HepG2 (cell line): ENCODE measurements around the gene GLUL. TPM values are rescaled to one million over a fixed set of nuclear protein-coding genes. Genes with fewer than 3 reads are reported as not detected.

Experiments
- CTCF ChIP-seq: sonication (generic); formaldehyde crosslinking; IDR thresholded peaks from 2 replicates; pipeline ENCODE4 v1.5.0; 2020; ENCODE audit warnings: mild to moderate bottlenecking, missing genetic modification reagents, moderate library complexity
- FOXA1 ChIP-seq, 2 experiments: fragments of 450-650 bp in 1 of 2; sonication (generic) in 1 of 2; formaldehyde crosslinking in 1 of 2; IDR thresholded peaks; 2 replicates each; pipeline versions ENCODE4 v1.4.0 to v1.6.1; 2016 to 2020; ENCODE audit warnings: missing genetic modification reagents in 1 of 2
- MYPOP ChIP-seq: sonication (generic); formaldehyde crosslinking; IDR thresholded peaks from 2 replicates; pipeline ENCODE4 v1.8.1; 2023; ENCODE audit warnings: mild to moderate bottlenecking, moderate library complexity, missing genetic modification reagents
- PREB ChIP-seq: sonication (generic); formaldehyde crosslinking; IDR thresholded peaks from 2 replicates; pipeline ENCODE4 v1.4.0; 2020; ENCODE audit warnings: missing genetic modification reagents
- RXRB ChIP-seq: IDR thresholded peaks from 2 replicates; pipeline ENCODE4 v1.6.1; 2016; ENCODE audit warnings: borderline replicate concordance, missing genetic modification reagents, missing compliant biosample characterization
- SP4 ChIP-seq: sonication (generic); formaldehyde crosslinking; IDR thresholded peaks from 2 replicates; pipeline ENCODE4 v1.8.1; 2023; ENCODE audit warnings: mild to moderate bottlenecking, missing genetic modification reagents
- TRAFD1 ChIP-seq: sonication (generic); formaldehyde crosslinking; IDR thresholded peaks from 2 replicates; pipeline ENCODE4 v1.5.1; 2020; ENCODE audit warnings: missing genetic modification reagents, mild to moderate bottlenecking, borderline replicate concordance
- ZNF20 ChIP-seq: sonication (generic); formaldehyde crosslinking; IDR thresholded peaks from 2 replicates; pipeline ENCODE4 v1.4.0; 2020; ENCODE audit warnings: mild to moderate bottlenecking, moderate library complexity, missing genetic modification reagents
- ZNF503 ChIP-seq: sonication (generic); formaldehyde crosslinking; IDR thresholded peaks from 2 replicates; pipeline ENCODE4 v1.4.0; 2020; ENCODE audit warnings: missing genetic modification reagents
- ZNF530 ChIP-seq: sonication (generic); formaldehyde crosslinking; IDR thresholded peaks from 2 replicates; pipeline ENCODE4 v1.5.0; 2020; ENCODE audit warnings: low read depth, mild to moderate bottlenecking, missing genetic modification reagents
- polyA plus RNA-seq, 8 experiments: library from polyadenylated mRNA; depleted of rRNA in 3 of 8; stranded (reverse) in 7 of 8; unstranded in 1 of 8; fragments of >200 nt; fragmentation: Illumina TruSeq in 4 of 8; extraction: Trizol in 4 of 8; gene quantifications; 2 replicates each; pipeline versions ENCODE4 v1.2.1 to v1.2.3, GENCODE V29; 2011 to 2016; ENCODE audit warnings: low read depth in 4 of 8, missing spikeins in 1 of 8, mixed read lengths in 1 of 8; ENCODE audit not compliant: insufficient read depth in 1 of 8
- total RNA-seq, 5 experiments: library from RNA; depleted of rRNA; stranded (reverse); fragments of >200 nt; fragmentation: Illumina TruSeq; extraction: Trizol; gene quantifications; 2 replicates each; pipeline ENCODE4 v1.2.3, GENCODE V29; 2016; ENCODE audit warnings: low read depth in 1 of 5

Gene GLUL
- total and polyA plus RNA-seq, 2 of the 13 experiments (the other 11 are each of a cell fraction or from before 2014, with no cell fraction given), result 423 to 827 TPM

GRCh38 chr1:182391028-182391361, 595 bp downstream of the GLUL start (continued):
- TF ChIP-seq TRAFD1 (CRISPR knock-in tag) (no peak), PREB (CRISPR knock-in tag) (no peak), CTCF (CRISPR knock-in tag) (0 out of 2 replicates have a peak, but pooled peaks have one; percentile 1), ZNF503 (CRISPR knock-in tag) (0 out of 2 replicates have a peak, but pooled peaks have one; percentile 5), ZNF20 (CRISPR knock-in tag) (peak; percentile 11; the same call in 1 of the 2 replicates), RXRB (CRISPR knock-in tag) (no peak), SP4 (CRISPR knock-in tag) (no peak), FOXA1 (IDR thresholded peaks at IDR 0.05) (no peak), FOXA1 (CRISPR knock-in tag; IDR thresholded peaks at IDR 0.05) (peak; percentile 49), ZNF530 (CRISPR knock-in tag) (no peak), MYPOP (CRISPR knock-in tag) (peak; percentile 80; the same call in 1 of the 2 replicates)
